K562 (cell line): Measurements from ENCODE around the gene FNBP1. TPM values are rescaled to one million over a fixed set of nuclear protein-coding genes. Genes with fewer than 3 reads are reported as not detected.

Experiments
- ATAC-seq: fragments of 200-7000 bp; cut with Tn5 transposase; 3 replicates; pipeline ENCODE4 v1.9.1; 2020; ENCODE audit warnings: moderate library complexity
- BruUV-seq: library from RNA; stranded (reverse); fragments of 400-500 nt; replicated peaks from 2 replicates; lab custom pipeline; 2021; lab: Mats Ljungman, UMichigan
- CTCF ChIA-PET: fragments of 300-600 bp; formaldehyde crosslinking; extraction: SDS; loops from one replicate; lab custom pipeline; 2021; ENCODE audit warnings: low intra/inter-chr PET ratio; lab: Yijun Ruan, JAX
- POLR2A ChIA-PET: fragments of 300-600, 350-650 bp; sonication (Branson Sonifier 250); formaldehyde crosslinking; extraction: SDS; loops from one replicate; lab custom pipeline; 2021; ENCODE audit warnings: antibody characterized with exemption, inconsistent platforms; lab: Yijun Ruan, JAX
- DNase-seq, 4 experiments: peaks; one replicate each; pipeline versions ENCODE4 v3.0.0 to v3.0.0-alpha.2; 2011 to 2018; ENCODE audit warnings: low spot score in 3 of 4, mixed read lengths in 3 of 4; ENCODE audit errors: extremely low read depth in 1 of 4
- FAIRE-seq: peaks from 2 replicates; lab custom pipeline; 2011; peaks lifted over from hg19 to GRCh38; lab: Jason Lieb, UNC
- H2AFZ ChIP-seq: 2 replicates; pipeline ENCODE4 v1.6.0; 2011; ENCODE audit warnings: low read depth, low read length, control low read depth, inconsistent platforms
- H3K27ac ChIP-seq: fragments of 200-600 bp; 3 replicates; pipeline ENCODE4 v1.8.0; 2011; ENCODE audit warnings: low read depth, mild to moderate bottlenecking, control low read depth, inconsistent platforms, low read length, moderate library complexity, mixed read lengths; ENCODE audit errors: extremely low read depth
- H3K27me3 ChIP-seq, 2 experiments: fragments of 300-600 bp in 1 of 2; 2 replicates in 1 of 2; 3 replicates in 1 of 2; pipeline versions ENCODE4 v1.6.0 to v1.8.0; 2011; ENCODE audit warnings: inconsistent platforms in 2 of 2, low read length in 2 of 2, mild to moderate bottlenecking in 1 of 2, mixed read lengths in 1 of 2, moderate library complexity in 1 of 2; ENCODE audit not compliant: control insufficient read depth in 2 of 2, insufficient read depth in 2 of 2
- H3K36me3 ChIP-seq: fragments of 300-600 bp; 3 replicates; pipeline ENCODE4 v1.8.0; 2011; ENCODE audit warnings: mild to moderate bottlenecking, low read length, inconsistent platforms; ENCODE audit not compliant: control insufficient read depth, insufficient read depth
- H3K4me1 ChIP-seq, 2 experiments: fragments of 200-600 bp in 1 of 2; replicated peaks in 1 of 2; 2 replicates in 1 of 2; 3 replicates in 1 of 2; pipeline versions ENCODE4 v1.5.1 to v1.8.0; 2011; ENCODE audit warnings: inconsistent platforms in 2 of 2, low read length in 2 of 2, mild to moderate bottlenecking in 1 of 2, mixed read lengths in 1 of 2, moderate library complexity in 1 of 2; ENCODE audit not compliant: control insufficient read depth in 2 of 2, insufficient read depth in 2 of 2
- H3K4me2 ChIP-seq: 2 replicates; pipeline ENCODE4 v1.6.1; 2011; ENCODE audit warnings: low read length, control low read depth, inconsistent platforms, mixed read lengths; ENCODE audit not compliant: insufficient read depth
- H3K4me3 ChIP-seq: fragments of 200-600 bp; sonication (generic), shearing (Covaris generic); 2 replicates; pipeline ENCODE4 v1.5.1; 2016; ENCODE audit warnings: control low read depth, inconsistent platforms
- H3K79me2 ChIP-seq: fragments of 200-600 bp; 3 replicates; pipeline ENCODE4 v1.8.0; 2011; ENCODE audit warnings: low read length, inconsistent platforms; ENCODE audit not compliant: control insufficient read depth, insufficient read depth
- H3K9ac ChIP-seq, 2 experiments: 2 replicates each; pipeline versions ENCODE4 v1.6.0 to v1.6.1; 2011; ENCODE audit warnings: low read depth in 2 of 2, low read length in 2 of 2, control low read depth in 1 of 2, inconsistent platforms in 1 of 2, mild to moderate bottlenecking in 1 of 2, mixed read lengths in 1 of 2; ENCODE audit not compliant: insufficient read depth in 1 of 2
- H3K9me1 ChIP-seq: one replicate; pipeline ENCODE4 v1.6.0; 2011; ENCODE audit warnings: inconsistent platforms, mild to moderate bottlenecking, low read length, moderate library complexity; ENCODE audit not compliant: control insufficient read depth, insufficient read depth
- H3K9me3 ChIP-seq: replicated peaks from 2 replicates; pipeline ENCODE4 v1.5.1; 2011; ENCODE audit warnings: low read depth, low read length, inconsistent platforms; ENCODE audit not compliant: control insufficient read depth, insufficient read depth
- H4K20me1 ChIP-seq: replicated peaks from 2 replicates; pipeline ENCODE4 v1.6.1; 2011; ENCODE audit warnings: low read length, inconsistent platforms, mixed read lengths; ENCODE audit not compliant: control insufficient read depth, insufficient read depth
- CAMTA2 ChIP-seq: fragments of 250-450 bp; sonication (Bioruptor Pico); conservative IDR thresholded peaks from 2 replicates; pipeline ENCODE4 v1.5.1; 2022
- ELF2 ChIP-seq: fragments of 250-450 bp; sonication (Bioruptor Pico); IDR thresholded peaks from 2 replicates; pipeline ENCODE4 v1.5.0; 2021; ENCODE audit warnings: mild to moderate bottlenecking
- ESRRA ChIP-seq: fragments of 450-650 bp; IDR thresholded peaks from 2 replicates; pipeline ENCODE4 v1.6.1; 2014; ENCODE audit warnings: low read depth, mild to moderate bottlenecking, moderate library complexity, borderline replicate concordance
- ETV1 ChIP-seq: fragments of 450-650 bp; conservative IDR thresholded peaks from 2 replicates; pipeline ENCODE4 v1.6.1; 2016; ENCODE audit warnings: missing genetic modification characterization, control low read depth, low read depth, missing compliant biosample characterization
- HDGF ChIP-seq: fragments of 450-650 bp; IDR thresholded peaks from 2 replicates; pipeline ENCODE4 v1.6.1; 2016
- HMG20B ChIP-seq: fragments of 250-450 bp; sonication (Bioruptor Pico); IDR thresholded peaks from 2 replicates; pipeline ENCODE4 v1.5.0; 2021; ENCODE audit warnings: mild to moderate bottlenecking
- HNRNPLL ChIP-seq: fragments of 200-400 bp; formaldehyde crosslinking; IDR thresholded peaks from 2 replicates; pipeline ENCODE4 v1.6.1; 2017; ENCODE audit warnings: low read length, low read depth, mild to moderate bottlenecking; ENCODE audit not compliant: poor library complexity, severe bottlenecking
- HSF4 ChIP-seq: fragments of 250-450 bp; sonication (Bioruptor Pico); IDR thresholded peaks from 2 replicates; pipeline ENCODE4 v2.1.2; 2022; ENCODE audit warnings: mild to moderate bottlenecking, moderate library complexity, borderline replicate concordance
- MCM7 ChIP-seq, 2 experiments: fragments of 450-650 bp; IDR thresholded peaks; 2 replicates each; pipeline ENCODE4 v1.6.1; 2016 to 2018
- MEF2D ChIP-seq: conservative IDR thresholded peaks from 2 replicates; pipeline ENCODE4 v1.6.1; 2016; ENCODE audit warnings: low read depth, missing genetic modification characterization, missing compliant biosample characterization
- NCOA2 ChIP-seq, 2 experiments: fragments of 450-650 bp; IDR thresholded peaks; 2 replicates each; pipeline ENCODE4 v1.6.1; 2018; ENCODE audit warnings: mild to moderate bottlenecking in 2 of 2, moderate library complexity in 1 of 2; ENCODE audit not compliant: partially characterized antibody in 2 of 2
- NR2C2 ChIP-seq, 2 experiments: fragments of 200-800 bp in 1 of 2; sonication (Bioruptor generic) in 1 of 2; sonication (generic) in 1 of 2; formaldehyde crosslinking in 1 of 2; IDR thresholded peaks; 2 replicates each; pipeline versions ENCODE4 v1.6.1 to v1.8.0; 2016 to 2022; ENCODE audit warnings: mild to moderate bottlenecking in 1 of 2, missing compliant biosample characterization in 1 of 2, missing genetic modification characterization in 1 of 2, missing genetic modification reagents in 1 of 2
- PKNOX1 ChIP-seq: fragments of 450-650 bp; IDR thresholded peaks from 2 replicates; pipeline ENCODE4 v1.6.1; 2016
- SUPT5H ChIP-seq: fragments of 450-650 bp; IDR thresholded peaks from 2 replicates; pipeline ENCODE4 v1.6.1; 2016
- TRIM24 ChIP-seq, 2 experiments: fragments of 450-650 bp; IDR thresholded peaks; 2 replicates each; pipeline ENCODE4 v1.6.1; 2016
- ZNF592 ChIP-seq: fragments of 450-650 bp; IDR thresholded peaks from 2 replicates; pipeline ENCODE4 v1.6.1; 2017; ENCODE audit warnings: antibody characterized with exemption, mild to moderate bottlenecking
- WGBS: fragments of 100-300 bp; shearing (Covaris generic); methylation state at CpG from one replicate; pipeline ENCODE4 v1.1.6; 2016; ENCODE audit warnings: low coverage, mixed read lengths; ENCODE audit not compliant: insufficient coverage; ENCODE audit errors: missing lambda C conversion rate; 5-methylcytosine and 5-hydroxymethylcytosine counted together
- in situ Hi-C: fragments of 300-500 bp; cut with MboI; formaldehyde crosslinking; loops from 4 replicates; pipeline ENCODE4 v1.15.0; 2018; ENCODE audit warnings: inconsistent platforms, mixed read lengths
- intact Hi-C: fragments of 100-400 bp; cut with micrococcal nuclease; formaldehyde crosslinking; loops from 2 replicates; pipeline ENCODE4 v1.14.2; 2022
- polyA plus RNA-seq, 8 experiments: library from polyadenylated mRNA; depleted of rRNA in 4 of 8; stranded (reverse) in 5 of 8; unstranded in 3 of 8; fragments of >200 nt; fragmentation: Nextera tagmentation in 2 of 8; fragmentation: Illumina TruSeq in 1 of 8; extraction: Ambion mirVana in 2 of 8; extraction: Trizol in 1 of 8; gene quantifications; 2 replicates each; pipeline versions ENCODE4 v1.2.1 to v1.2.3, GENCODE V29; 2011 to 2014; ENCODE audit warnings: inconsistent platforms in 1 of 8, missing spikeins in 1 of 8
- total RNA-seq, 7 experiments: library from RNA; depleted of rRNA in 6 of 7; stranded (reverse); fragments of >200 nt in 6 of 7; fragmentation: Illumina TruSeq in 2 of 7; extraction: Trizol in 2 of 7; gene quantifications; 2 replicates each; pipeline versions ENCODE4 v1.2.1 to v1.2.3, GENCODE V29; 2011 to 2021; ENCODE audit warnings: low replicate concordance in 1 of 7

Gene FNBP1
- total and polyA plus RNA-seq, 9 of the 15 experiments (the other 6 are each of a cell fraction or from before 2014, with no cell fraction given): 1.8 to 14.9 (median 7.6) TPM

- Histone ChIP-seq H2AFZ (peak overlapping the region; percentile 91), H3K79me2 (no peaks in the 10 kb centered on the region), H3K9ac (peak overlapping the region; percentile 70 to 91; a peak in 3 of 4 replicates), H4K20me1 (no peaks in the 10 kb centered on the region), H3K9me3 (no peaks in the 10 kb centered on the region), H3K4me2 (peak overlapping the region; percentile 78), H3K36me3 (no peaks in the 10 kb centered on the region), H3K4me3 (peak overlapping the region; percentile 37), H3K27ac (peak overlapping the region; percentile 41), H3K9me1 (no peaks in the 10 kb centered on the region), H3K27me3 (no peaks in the 10 kb centered on the region), H3K4me1 (peaks cover 0 to 18% of the 10 kb centered on the region in 2 experiments; a peak in 3 of 5 replicates)
- intact Hi-C loops (no loop called here), in situ Hi-C loops (no loop called here)
- ATAC-seq: peak; percentile 86
- ChIA-PET CTCF (interaction anchor here (0.6 kb wide), 1 partner anchor 147 kb away, joined by 3 read pairs; no protein-coding TSS in a partner anchor), POLR2A (interaction anchor here (0.7 to 1.6 kb wide), 4 partner anchors 10 to 33 kb away, joined by 3 to 5 read pairs (median 4); no protein-coding TSS in a partner anchor)
- no TSS peak for BruUV-seq
- WGBS: 16% methylated on average over 12 of the region's 14 CpGs
- peak; percentile 80 for FAIRE-seq
- peak in 2 of 4 experiments; percentile 46 to 67 for DNase-seq
- 0 out of 2 replicates have a peak, but pooled peaks have one; percentile 37 for TF ChIP-seq SUPT5H
- no peak for TF ChIP-seq ESRRA
- no peak for TF ChIP-seq HMG20B (CRISPR knock-in tag)
- no peak for TF ChIP-seq NCOA2 (IDR thresholded peaks at IDR 0.05; ENCODE audit: partially characterized antibody in 2 of 2)
- no peak for TF ChIP-seq TRIM24 (IDR thresholded peaks at IDR 0.05)
- 0 out of 2 replicates have a peak, but pooled peaks have one; percentile 29 for TF ChIP-seq ELF2
- TF ChIP-seq MCM7 (IDR thresholded peaks at IDR 0.05): no peak
- TF ChIP-seq HDGF: no peak
- TF ChIP-seq NR2C2 (CRISPR knock-in tag; IDR thresholded peaks at IDR 0.05): no peak
- TF ChIP-seq NR2C2 (tag; IDR thresholded peaks at IDR 0.05): no peak
- TF ChIP-seq CAMTA2: no peak
- peak; percentile 41; the same call in 1 of the 2 replicates for TF ChIP-seq ZNF592
- TF ChIP-seq HNRNPLL: peak; percentile 93
- peak; percentile 69 for TF ChIP-seq PKNOX1
- no peak for TF ChIP-seq HSF4 (CRISPR knock-in tag)
- no peak for TF ChIP-seq MEF2D
- TF ChIP-seq ETV1 (tag): 0 out of 2 replicates have a peak, but pooled peaks have one; percentile 27
Observed at GRCh38 chr9:129962889-129963703, 79.9 kb downstream of the FNBP1 start.
